ENCODE measurements around the gene PTPRT.
A peak's percentile ranks its signal among the peaks of the same experiment; 100 is the strongest.
"Not testable (repeated sequence)": the region's sequence is repeated elsewhere in the genome, so short reads cannot be mapped to it uniquely, and the experiment has no call there.

The PTPRT gene

DNA sequence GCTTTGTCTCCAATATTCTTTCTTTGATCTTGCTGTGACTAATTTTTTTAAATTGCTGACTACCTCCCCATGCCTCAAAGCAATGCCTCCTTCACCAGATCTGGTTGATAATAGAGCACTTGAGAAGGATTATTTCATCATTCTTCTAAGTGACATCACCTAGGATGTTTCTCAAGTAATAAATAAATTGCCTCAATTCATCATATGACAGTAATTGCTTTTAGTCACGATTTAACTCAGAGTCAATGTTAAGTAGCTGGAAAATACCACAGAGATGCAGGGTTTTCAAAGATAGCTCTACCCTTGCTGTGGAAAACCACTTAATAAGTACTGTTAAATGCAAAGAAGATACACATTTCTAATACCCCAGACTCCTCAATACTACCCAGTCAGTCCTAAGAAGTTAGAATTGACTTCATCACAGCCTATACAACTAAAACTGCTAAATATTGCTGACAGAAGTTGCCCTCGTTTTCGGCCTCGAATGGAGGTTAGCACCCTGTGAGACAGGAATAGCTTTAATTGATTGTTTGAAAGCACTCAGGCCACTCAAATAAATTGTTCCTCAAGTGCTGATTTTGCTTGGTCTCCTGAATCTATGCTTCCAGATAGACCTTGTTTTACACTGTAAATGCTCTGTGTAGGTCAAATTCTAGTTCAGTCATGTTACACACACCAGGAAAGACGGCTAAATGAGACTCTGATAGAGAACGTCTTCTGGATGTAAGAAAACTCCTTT is 931.0 kb downstream of the PTPRT start:
- DNase-seq, result no peak

DNA sequence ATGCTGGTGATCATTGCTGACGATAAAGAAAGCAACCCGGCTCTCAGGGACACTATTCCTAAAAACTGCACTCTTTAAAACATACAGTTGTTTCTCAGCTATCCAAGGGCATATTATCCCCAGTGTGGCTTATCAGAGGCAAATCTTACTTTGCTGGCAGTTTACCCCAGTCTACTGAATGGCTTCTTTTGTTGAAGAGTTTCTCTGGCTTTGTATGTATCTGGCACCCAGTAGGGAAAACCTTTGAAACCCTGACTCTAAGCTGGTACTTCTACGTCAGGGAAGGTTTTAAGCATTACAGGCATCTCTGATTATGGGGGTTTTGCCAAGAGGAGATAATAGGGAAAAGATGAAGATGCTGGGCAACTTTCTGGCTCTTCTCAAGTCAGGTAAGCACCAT is 933.9 kb downstream of the PTPRT start:
- no peak for DNase-seq

DNA sequence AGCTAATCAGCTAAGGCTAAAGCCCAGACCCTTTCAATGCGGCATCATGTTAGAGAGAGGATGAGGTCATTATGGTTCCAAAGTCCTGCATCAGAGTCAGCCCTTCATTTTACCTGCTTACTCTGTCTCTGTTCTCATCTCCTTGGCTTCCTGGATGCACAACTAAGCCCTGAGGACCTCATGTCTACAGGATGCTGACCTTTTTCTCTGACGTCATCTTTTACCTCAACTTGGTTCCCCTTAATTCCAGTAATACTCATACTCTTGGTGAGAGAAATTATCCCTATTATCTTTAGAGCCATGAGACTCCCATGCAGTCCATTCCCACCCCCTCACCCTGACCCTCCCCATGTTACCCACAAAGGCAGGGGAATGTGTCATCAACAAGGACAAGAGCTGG is 935.0 kb downstream of the PTPRT start:
- no peak for DNase-seq

DNA sequence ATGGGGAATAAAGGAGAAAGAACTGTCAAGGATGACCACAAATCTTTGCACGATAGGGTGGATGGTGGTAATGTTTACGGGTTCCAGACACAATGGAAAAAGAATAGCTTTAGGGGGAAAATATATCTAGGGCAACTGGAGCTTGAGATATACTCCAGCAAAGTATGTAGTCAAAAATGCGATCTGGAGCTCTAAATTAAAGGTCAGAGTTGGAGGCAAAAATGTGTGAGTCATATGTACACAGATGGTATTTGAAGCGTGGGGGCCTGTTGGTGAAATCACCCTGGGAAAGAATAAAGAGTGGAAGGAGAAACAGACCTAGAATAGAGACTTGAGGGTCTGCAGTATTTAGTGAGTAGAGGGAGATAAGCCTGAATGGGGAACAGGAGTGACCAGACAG is 937.6 kb downstream of the PTPRT start:
- no peak for DNase-seq

DNA sequence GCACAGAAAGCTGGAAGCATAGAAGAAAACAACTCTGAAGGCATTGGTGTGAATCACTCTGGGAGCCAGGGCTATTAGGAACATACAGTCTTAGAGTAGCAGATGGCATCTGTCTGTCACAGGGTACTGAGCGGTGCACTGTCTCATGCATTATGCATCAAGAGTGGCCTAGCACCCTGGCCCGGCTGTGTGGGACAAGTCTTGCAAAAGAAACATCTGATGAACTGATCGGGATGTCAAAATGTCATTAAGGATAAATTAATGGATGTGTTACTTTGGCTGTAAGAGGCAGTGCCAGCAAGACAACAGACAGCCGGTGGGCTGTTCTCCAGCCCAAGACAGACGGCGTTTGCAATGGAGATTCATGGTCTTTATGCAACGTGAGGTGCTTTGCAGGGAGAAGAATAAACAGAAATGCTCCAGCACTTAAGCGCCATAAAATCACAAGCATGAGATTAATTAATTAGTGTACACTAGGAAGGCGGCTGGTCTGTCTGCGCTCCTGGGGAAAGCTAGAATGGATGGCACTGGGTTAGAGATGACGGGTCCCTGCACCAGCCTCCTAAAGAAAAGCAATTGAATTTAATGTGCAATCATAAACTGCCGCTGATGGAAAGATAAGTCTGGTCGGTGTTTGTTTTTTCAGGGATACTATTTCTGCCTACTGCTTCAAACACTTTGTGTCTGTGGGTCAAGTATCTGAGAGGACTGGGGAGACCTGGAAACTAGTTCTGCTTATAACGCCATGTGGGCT is 970.9 kb downstream of the PTPRT start:
- DNase-seq, result peak; percentile 79

DNA sequence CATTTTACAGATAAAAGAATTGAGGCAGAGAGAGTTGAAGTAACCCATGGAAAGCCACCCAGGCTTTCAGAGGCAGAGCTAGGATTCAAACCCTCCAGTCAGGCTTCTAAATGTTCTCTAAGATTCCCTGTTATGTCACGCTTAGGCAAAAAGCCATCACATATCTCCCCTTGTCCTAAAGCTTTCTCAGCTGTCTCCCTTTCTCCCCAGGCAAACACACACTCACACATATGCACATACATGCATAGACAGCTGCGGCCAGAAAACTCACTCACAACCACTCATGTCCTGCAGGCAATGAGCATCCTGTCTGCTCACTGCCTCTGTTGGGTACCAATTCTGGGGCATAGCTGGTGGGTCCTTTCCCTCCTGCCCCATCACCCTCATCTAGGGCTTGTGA is 975.6 kb downstream of the PTPRT start:
- no peak for DNase-seq

DNA sequence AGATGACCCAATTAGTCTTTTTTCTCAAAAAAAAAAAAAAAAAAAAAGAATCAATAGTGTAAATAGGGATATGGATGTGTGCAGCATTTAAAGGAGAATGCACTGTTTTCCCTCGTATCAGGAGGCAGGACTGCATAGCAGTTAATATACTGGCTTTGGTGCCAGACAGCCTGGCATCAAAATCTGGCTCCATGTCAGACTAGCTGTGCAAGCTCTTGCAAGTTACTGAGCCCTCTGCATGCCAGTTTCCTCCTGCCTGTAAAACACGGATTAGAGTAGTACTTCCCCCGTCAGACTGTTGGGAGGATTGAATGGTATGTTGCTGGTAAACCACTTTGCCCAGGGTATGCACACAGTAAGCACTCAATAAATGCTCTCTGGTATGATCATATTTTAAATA is 977.3 kb downstream of the PTPRT start:
- no peak for DNase-seq

DNA sequence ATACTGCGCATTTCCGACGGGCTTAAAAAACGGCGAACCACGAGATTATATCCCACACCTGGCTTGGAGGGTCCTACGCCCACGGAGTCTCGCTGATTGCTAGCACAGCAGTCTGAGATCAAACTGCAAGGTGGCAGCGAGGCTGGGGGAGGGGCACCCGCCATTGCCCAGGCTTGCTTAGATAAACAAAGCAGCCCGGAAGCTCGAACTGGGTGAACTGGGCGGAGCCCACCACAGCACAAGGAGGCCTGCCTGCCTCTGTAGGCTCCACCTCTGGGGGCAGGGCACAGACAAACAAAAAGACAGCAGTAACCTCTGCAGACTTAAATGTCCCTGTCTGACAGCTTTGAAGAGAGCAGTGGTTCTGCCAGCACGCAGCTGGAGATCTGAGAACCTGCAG is 983.1 kb downstream of the PTPRT start:
- DNase-seq, result not testable (repeated sequence)

DNA sequence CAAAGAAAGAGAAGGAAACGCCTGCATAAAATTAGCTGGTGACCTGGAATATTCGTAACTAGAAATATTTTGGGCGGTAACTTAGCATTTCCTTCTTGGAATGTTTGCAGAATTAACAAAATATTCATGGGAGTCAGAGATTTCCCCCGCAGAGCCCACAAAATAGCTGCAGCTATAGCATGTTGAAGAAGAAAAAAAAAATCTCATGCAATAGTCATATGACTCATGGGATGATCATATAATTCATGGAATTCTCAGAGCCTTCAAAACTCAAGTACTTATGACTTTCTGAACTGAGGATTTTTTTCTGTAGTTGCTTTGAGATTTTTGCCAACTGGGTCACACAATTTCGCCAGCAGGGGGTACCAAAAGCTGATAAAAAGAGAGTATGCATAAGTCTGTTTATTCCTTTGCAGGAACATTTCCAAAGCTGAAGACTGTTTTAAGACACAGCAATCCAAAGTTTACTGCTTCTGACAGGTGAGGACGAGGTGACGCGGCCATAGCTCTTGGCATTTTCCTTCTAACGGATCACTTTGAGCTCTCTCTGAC is 985.5 kb downstream of the PTPRT start:
- peak; percentile 31 for DNase-seq

DNA sequence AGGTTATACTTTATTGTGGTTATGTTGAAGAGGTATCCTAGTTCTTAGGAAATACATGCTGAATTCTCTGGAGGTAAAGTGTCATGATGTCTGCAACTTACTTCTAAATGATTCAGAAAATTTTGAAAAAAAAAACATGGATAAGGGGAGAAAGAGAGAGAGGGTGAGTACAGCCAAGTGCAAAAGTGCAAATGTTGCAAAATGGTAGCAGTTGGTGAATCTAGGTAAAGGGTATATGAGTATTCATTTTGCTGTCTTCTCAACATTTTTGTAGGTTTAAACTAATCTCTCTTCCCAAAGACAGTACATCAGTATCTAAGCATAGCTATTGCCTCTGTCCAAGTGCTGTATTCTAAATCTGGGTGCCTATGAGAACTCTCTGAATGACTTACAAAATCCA is 992.1 kb downstream of the PTPRT start:
- DNase-seq, result no peak

DNA sequence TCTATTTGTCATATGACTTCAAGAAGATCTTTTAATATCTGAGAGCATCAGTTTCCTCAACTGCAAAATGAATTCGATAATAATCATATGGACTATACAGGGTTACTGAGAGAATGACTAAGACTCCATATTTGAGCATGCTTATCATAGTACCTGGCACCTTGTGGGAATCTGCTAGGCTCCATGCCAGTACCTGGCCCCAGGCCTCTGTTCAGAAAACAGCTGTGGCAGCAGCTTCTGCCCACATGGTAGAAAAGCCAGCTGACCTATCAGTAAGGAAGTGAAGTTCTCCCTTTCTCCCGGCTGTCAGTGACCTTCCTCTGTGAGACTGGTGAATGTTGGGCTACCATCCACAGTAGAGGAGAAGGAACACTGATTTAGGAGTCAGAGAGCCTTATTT is 996.6 kb downstream of the PTPRT start:
- DNase-seq, result no peak

DNA sequence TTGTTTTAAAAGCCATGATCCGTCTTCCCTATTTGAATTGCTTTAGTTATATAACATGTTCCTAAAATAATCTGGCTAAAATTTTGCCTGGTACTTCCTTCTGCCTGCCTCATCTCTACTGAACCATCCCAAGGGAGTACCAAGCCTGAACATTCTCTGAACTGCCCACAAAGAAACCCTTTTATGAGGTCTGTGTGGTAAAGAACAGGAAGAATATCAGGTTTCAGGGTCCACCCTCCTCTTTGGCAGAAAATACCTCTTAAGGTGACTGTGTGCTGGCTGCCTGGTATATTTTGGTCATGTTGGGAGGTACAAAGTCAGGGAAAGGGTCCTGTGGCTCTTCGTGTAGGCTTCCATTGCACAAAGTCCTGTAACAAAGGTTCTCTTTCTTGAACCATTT is 997.4 kb downstream of the PTPRT start:
- no peak for DNase-seq

DNA sequence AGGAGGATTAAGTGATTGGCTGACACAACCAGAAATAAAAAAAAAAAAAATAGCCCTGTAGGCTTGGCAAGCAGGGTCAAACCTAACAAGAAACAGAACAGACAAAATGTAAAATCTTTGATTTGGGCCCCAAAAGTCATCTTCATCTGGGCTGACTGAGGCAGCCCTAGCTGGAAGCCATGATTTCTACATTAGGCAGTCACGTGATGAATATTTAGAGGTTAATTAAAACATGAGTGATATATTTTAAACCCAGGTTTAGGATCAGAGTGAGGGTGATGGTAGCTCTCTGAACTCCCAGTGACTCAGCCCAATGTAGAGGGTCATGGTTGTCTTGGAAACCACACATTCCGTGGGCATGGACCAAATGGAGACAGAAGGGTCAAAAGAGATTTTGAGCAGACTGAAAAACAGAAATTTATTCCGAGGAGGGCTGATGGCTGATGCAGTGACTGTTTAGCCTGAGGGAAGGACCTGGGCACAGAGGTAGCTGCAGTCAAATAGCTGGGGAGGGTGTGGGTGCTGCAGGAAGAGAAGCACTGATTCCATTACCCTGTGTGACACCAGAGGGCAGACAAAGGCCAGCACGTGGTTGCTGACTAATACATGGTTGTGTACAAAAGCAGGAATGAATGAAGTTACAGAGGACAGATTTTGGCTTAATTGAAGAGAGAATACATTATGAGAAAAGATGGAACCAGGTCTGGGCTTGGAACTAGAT is 998.4 kb downstream of the PTPRT start:
- no peak for DNase-seq

DNA sequence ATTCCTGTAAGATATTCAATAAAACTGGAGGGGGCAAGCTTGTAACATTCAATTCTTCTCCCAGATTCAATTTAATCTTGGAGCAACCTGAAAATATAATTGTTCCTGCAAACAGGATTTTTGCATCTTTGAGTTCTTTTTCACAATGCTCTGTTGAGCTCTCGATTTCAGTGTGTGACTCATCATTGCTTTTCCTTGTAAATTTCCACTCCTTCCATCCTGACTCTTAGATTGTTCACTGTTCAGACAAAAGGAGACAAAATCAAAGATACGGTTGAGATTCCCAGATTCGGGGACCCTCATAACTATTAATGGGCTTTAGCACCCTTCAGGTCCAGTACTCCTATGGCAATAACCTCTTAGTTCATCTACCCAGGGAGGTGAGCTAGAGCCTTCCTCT is 999.6 kb downstream of the PTPRT start:
- no peak for DNase-seq

DNA sequence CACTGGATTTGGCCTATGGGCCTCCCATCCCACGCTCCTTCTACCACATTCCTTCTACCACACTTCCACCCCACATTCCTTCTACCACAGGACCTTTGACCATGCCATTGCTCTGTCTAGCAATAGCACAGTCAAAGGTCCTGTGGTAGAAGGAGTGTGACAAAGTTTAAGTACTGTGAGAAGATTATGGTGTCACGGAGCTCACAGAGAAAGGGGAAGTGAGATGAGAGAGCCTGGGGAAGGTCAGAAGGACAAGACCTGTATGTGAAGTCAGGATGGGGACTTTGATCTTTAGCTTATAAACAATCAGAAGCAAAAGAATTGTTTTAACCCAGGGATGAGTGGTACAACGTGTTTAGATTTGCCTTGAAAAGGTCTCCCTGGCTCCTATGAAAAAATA is 1003.4 kb downstream of the PTPRT start:
- DNase-seq, result no peak

DNA sequence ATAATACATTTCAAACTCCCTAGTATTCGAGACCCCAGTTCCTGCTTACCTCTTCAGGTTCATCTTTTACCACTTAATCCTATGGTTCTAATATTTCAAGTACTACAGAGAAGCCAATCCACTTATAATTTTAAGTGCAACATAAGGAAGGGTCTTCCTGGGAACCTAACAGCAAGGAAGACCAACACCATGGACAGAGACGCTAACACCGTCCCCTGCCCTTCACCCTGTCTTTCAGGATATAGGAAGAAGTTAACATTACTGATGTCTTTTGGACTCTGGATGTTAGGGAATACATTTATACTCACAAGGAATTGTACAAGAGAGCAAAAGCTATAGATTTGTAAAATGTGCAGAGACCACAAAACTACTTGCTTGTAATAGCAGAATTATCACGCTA is 1006.6 kb downstream of the PTPRT start:
- DNase-seq, result no peak

DNA sequence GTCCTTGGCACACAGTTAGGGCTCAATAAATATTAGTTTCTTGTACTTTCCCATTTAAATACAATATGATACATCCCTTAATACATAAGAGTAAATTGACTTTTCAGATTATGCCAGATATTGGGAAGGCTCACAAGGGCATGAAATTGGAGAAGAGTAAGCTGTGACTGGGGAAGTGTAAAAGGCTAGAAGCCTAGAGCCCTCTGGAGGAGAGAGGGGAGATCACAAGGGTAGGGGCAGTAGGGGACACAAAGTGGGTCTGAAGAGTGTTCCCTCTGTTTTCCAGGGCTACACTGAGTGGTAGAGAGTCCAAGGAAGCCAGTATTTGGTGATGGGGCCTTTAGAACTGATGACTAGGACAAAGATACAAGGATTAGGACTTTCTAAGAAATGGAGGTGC is 1008.6 kb downstream of the PTPRT start:
- DNase-seq, result no peak

DNA sequence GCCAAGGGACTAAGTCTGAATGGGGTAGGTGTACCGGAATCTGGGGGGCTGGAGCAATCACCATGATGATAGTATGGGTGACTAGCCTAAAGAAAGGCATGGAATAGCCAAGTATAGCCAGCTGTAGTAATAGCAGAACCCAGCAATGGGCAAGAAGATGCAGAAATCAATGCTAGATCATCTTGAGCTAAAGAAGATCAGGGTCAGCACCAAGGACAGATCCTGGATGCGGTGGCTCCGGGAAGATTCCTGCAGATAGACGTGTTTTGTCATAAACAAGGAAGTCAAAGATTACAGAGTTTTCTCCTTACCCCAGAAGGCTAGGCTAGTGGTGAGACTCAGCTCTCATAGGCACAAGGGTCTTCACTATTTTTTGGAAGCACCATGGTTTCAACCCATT is 1009.9 kb downstream of the PTPRT start:
- DNase-seq, result no peak

DNA sequence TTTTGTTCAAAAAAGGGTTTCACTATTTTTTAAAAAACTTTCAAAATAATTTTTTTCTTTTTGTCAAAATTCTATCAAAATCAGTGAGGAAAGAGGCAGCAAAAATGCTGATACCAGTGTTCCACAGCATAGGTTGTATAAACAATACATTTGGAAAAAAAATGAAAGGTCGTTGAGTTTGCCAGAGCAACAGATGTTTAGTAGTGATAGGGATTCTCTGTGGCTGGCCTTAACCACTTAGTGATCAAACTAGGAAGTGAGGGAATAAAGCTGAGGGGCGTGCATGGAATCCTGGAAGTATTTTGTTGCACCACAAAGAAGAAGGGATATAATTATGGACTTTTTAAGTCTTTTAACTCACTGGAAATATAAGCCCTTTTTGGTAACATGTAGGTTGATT is 1016.3 kb downstream of the PTPRT start:
- no peak for DNase-seq

DNA sequence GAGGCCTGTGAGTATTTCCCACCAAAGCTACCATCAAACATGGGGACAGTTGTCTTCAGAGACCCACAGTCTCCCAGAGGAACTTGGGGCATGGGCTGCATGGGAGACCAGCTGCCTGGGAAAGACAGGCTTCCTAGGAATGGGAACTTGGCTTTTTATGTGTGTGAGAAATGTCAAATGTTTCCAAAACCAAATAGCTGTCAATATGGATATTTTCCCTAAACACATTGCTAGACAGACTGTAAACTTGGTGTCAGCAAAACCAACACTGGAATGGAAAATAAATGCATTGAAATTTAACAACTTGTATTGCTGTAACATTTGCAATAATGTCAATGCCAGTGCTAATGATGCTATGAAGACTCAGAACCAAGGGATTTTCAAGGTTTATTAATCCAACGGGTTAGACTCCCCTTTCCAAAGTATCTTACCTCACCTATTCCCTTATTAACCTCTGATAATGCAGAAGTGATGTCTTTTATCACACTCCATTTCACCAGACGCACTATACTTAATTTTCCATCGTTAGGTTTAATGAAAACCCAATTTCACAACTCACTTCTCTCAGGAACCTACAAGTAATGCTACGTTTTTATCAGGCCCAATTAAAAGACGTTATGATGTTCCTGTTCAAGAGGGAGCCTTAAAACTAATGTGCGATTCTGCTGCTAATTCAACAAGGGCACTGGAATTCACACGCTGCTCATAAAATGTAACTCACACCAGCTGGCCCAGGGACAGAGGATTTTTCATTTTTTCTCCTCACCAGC is 1025.4 kb downstream of the PTPRT start:
- DNase-seq, result no peak

DNA sequence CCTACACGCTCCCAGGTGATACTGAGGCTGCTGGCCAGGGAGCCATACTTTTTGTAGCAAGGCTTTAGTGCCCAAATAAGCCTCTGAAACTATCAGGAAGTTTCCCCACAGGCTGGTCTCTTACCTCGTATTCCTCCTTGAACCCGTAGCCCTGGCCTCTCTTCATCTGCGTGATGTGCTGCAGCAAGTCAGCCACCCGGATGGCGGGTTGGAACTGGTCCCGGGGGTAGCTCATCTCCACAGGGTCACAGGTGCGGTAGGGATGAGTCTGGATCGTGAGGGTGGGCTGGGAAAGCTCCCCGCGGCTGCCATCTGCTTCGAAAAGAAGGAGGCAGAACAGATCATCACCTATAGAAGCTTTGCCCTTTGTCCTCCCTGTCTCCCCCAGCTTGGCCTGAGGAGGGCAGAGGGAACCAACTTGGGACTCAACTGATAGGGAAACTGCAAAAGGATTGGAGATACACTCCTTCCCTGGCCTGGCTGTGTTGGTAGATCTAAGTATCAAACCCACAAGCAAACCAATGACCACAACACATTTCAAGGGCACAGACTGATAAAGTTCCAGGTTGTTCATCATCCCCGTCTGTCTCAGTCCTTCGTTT is 1028.4 kb downstream of the PTPRT start:
- DNase-seq, result no peak

DNA sequence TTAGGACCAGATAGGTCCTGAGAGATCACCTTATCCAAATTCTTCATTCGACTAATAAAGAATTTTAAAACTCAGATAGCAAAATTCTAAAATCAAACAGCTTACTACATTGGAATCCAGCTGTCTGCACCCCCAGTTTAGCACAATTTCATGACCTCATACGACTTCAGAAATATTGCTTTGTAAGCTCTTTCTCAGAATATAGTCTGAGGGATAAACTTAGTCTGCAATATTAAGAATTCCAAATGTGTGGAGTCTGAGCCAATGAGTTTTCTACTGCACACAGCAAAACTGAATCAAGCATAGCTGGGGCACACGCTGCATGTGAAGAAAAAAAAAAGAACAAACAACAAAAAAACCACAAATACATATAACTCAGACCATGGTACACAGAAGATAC is 1029.9 kb downstream of the PTPRT start:
- DNase-seq, result no peak

DNA sequence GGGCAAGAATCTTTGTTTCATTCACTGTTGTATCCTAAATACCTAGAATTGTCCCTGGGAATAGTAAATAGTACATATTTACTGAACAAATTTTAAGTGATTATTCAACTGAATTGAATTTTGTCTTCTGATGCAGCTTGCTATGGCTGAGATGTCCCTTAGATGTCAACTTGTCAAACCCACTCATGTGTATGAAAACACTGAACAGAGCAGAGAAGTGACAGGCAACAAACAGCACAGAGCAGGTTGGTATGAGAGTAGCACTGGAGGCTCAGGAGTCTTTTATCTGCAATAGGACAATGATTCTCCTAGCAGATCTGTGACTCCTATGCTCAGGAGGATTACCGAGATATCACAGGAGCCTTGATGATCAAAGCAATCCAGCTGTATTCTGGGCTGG is 1031.4 kb downstream of the PTPRT start:
- DNase-seq, result no peak
